NCI-H226 (cell line): ENCODE measurements around the gene BCL2.
"Not testable (repeated sequence)": the region's sequence is repeated elsewhere in the genome, so short reads cannot be mapped to it uniquely, and the experiment has no call there.

ENCODE experiments used
- DNase-seq: peaks from one replicate; pipeline ENCODE4 v3.0.0-alpha.2; 2015

BCL2 gene

DNA sequence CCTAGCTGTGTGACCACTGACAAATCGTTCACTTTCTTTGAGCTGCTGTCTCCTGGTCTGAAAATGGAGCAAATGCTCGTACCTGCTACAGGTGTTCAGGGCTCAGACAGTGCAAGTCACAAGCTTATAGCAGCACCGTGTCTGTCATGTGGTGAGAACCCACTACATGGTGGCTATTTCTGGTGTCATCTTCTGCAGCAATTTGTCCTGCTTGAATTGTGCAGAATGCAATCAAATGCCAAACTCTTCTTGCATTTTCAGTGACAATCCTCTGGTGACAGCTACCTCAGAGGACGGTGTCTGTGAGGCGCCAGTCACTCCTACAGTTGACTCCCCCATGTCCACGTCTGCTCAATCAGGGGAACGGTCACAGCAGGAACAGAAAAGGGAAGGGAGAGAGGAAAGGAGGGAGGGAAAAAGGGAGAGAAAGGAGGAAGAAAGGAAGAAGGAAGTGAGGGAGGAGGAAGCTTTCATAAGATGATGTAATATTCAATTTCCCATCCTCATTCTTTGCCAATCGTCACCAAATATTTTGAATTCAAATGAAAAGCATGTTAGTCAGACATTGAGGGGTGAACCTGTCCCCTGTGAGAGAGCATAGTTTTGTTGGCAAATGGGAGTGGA is 122.2 kb downstream of the BCL2 start:
- no peak for DNase-seq

DNA sequence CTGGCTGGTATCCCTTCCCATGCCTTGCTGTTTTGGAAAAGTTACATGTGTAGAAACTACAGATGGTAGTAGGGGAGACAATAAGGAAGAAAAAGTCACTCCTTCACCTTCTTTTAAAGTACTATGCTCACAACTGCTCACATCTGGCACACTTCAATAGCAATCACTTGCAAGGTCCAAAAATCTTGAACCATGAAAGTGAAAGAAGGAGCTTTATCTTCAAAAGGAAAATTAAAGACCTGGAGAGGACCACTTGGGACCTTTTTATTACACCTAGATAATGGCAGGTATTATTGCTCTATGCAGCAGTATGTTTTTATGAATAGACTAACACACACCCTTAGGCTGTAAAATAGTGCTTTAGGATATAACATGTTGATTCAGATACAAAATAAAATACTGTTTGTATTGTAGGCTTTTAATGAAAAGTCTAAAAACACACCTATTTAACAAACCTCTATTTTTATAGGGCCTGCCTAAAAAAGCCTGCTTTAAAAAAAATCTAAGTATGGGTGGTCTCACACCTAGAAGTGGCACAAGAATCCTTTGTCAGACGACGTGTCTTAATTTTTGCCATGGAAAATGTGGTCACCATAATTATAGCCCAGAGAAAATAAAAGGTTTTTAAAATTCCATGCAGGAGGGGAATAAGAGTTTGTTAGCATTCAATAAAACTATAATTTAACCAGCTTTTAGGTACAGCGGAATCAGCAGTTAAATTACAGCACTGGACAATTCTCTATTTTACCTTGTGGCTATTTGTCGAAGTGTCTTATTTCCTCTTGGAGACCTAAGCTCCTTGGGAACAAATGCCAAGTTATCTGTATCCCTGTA is 124.0 kb downstream of the BCL2 start:
- no peak for DNase-seq

GRCh38 chr18:63192885-63193349 is 126.7 kb downstream of the BCL2 start:
- no peak for DNase-seq

DNA sequence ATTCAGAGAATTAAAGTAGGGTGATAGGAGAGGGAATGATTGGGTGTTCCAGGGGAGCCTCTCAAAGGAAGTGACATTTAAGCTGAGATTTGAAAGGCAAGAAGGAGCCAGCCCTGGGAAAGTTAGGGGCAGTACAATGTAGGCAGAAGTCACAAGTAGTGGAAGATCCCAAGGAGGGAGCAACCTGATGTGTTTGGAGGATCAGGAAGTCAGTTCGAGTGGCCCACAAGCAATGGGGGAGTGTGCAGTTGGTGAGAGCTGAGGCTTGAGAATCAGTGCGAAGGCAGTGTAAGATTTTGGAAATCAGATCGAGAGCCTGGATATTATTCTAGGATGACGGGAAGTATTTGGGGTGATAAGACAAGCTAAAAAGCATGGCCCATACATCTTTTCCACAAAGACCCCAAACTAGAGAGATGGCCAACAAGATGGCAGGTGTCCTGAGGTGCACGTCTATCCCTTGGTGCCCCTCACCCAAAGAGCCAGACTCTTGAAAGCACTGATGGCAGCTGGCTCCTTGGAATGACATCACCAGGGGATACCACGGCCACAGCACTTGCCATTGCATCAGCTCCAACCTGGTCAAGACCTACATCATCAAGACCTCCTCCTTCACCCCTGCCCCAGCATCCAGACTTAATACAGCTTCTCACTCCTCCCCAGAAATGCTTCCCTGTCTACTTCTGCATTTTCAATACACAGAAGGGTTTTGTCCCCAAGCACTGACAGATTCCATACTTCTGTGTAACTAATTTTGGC is 127.3 kb downstream of the BCL2 start:
- DNase-seq, result no peak

DNA sequence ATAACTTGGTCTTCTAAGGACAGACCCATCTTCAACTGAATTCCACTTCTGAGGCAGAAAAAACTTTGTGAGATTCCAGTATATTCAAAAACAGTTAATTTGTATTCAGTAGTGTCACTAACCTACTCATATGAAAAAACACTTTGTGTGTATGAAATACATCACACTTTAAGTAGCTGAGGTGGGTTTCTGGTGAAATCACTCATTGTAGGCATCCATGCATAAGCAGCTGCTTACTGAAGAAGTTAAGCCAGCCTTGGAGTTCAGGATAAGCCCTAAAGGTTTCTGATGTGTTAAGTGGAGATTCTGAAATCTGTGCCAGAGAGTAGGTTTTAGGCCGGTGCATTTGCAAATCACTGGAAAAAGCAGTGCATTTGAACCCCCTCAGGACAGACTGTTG is 128.2 kb downstream of the BCL2 start:
- no peak for DNase-seq

GRCh38 chr18:63190838-63191237 is 128.7 kb downstream of the BCL2 start:
- not testable (repeated sequence) for DNase-seq

- no peak for DNase-seq
These were observed 129.8 kb downstream of the BCL2 start for GRCh38 chr18:63189817-63190216.

DNA sequence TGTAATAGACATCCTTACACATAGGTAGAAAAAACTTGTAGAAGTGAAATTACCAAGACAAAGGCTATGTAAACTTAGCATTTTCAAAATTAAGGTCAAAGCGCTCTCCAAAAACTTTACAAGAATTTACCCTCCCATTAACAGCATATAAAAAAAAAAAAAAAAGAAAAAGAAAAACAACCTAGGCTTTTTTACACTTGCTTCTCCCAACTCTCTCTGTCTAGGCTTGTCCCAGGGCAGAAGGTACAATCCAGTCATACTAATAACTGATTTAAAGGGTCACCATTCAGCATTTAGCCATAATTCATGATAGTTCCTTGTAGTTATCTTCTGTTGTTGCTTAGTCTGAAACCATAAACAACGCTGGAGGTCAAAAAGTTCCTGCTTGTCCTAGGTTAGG is 130.5 kb downstream of the BCL2 start:
- DNase-seq, result no peak

- no peak for DNase-seq
These were observed 131.6 kb downstream of the BCL2 start for GRCh38 chr18:63187791-63188460.

GRCh38 chr18:63187223-63187574 is 132.4 kb downstream of the BCL2 start:
- no peak for DNase-seq

DNA sequence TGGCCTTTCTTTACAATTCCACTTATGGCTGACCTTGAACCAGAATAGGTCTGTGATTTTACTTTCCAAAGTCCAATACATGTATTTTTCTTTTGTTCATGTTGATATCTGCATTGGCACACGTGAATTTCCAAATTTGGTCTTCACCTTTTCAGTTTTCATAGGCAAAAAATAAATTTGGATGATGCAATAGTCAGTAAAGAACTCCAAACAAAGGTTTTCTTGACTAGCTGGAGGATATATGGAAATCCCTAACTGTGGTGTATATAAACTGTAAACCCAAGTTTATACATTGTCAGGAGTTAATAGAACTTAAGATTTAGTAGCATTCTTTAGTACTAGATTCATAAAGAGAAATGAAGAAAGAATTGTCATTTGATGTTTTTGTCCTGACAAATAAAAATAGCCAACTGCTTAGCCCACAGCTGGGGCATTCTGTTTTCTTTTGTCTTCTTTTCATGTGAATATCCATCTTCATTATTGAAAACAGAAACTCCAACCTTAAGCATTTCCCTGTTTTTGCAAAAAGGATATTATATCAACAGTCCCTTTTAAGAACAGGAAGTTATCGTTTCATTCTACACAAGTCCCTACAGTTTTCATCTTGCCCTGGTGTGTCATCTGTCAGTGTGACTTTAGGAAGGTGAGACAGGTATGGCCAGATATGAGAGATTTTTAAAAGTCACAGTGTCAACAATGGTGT is 132.9 kb downstream of the BCL2 start:
- no peak for DNase-seq

DNA sequence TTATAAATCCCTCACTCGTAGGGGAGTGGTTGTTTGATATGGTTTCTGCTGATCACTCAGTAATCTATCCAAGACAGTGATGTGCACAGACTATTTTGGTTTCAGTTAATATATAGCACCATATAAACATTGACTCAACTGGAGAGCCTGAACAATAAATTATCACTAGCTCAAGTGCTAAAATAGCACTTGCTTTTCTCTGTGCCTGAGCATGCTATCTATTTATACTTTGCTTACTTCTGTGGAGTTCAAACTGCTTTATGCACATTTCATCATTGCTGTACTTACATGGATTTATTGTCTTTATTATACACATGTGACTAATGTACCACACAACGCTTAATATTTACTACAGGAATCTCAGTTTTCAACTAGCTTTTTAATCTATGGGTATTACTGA is 133.6 kb downstream of the BCL2 start:
- no peak for DNase-seq

GRCh38 chr18:63183952-63184770 is 135.4 kb downstream of the BCL2 start:
- no peak for DNase-seq

GRCh38 chr18:63183378-63183777 is 136.2 kb downstream of the BCL2 start:
- DNase-seq, result no peak

DNA sequence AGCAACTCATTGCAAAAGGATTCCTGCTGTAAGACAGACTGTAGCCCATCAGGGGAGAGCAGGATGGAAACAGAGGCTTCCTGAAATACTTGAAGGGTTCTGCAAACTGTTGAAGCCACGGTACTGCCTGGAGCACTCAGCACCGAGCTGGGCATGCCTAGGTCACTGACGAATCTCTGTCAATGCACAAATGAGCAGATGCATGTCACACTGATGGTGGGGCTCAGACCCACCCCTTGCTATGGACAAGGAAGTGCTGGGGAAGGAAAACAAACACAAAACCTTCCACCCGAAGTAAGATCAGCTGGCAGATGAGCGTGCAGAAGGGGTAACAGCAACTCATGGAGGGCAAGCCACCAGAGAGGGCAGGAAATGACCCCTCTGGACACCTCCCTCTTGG is 136.7 kb downstream of the BCL2 start:
- DNase-seq, result no peak

GRCh38 chr18:63182310-63182772 is 137.2 kb downstream of the BCL2 start:
- DNase-seq, result no peak

DNA sequence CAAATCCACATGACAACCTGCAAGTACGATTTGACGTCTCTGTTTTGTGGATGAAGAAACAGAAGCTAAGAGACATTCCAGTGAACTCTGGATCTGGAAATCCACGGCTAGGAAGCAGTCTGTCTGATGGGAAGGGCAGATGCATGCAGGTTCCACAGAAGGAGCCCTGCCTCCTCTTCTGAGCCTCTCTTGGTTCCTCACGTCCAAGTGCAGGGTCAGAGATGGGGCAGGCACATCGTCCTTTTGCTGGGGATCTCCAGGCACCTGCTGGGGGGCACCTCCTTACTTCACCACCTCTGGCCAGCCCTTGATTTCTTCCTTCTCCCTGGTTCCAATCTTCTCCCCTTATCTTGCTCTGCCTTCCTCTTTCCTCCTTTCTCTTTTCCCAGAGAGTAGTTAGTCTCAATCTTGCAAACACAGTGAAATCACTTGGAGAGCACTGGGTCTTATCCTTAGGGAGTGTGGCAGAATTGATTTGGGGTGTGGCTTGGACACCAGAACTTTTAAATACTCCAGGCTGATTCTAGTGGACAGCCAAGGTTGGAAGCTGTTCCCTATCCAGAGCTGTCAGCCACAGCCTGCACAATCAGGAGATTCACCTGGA is 137.8 kb downstream of the BCL2 start:
- DNase-seq, result no peak

- no peak for DNase-seq
These were observed 138.6 kb downstream of the BCL2 start for GRCh38 chr18:63180971-63181376.

DNA sequence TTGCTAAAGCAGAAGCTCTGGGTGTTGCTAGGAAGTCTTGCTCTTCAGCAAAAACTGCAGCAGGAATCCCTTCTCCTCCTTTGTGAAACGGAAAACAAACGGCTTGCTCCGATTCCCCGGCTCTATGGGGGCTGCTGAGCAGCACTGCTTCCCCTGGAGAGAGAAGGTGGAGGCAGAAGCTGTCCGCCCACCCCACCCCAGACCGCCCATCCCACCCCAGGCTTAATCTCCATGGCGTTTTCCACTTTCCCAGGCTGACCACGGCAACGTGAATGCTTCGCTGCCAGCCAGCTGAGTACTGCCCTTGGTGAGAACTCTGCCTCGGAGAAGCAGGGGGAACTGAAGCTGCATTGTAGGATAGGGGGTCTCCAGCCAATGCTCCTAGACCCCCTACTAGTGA is 139.2 kb downstream of the BCL2 start:
- no peak for DNase-seq

- no peak for DNase-seq
These were observed 140.1 kb downstream of the BCL2 start for GRCh38 chr18:63179422-63179821.

GRCh38 chr18:63178971-63179370 is 140.6 kb downstream of the BCL2 start:
- no peak for DNase-seq
